ENCODE data around the gene PNPO. TPM values are rescaled to one million over a fixed set of nuclear protein-coding genes. Genes with fewer than 3 reads are reported as not detected.

The PNPO gene
- total and polyA plus RNA-seq, 2 experiments from 2014 or later, result 20.0 to 44.7 TPM

DNA sequence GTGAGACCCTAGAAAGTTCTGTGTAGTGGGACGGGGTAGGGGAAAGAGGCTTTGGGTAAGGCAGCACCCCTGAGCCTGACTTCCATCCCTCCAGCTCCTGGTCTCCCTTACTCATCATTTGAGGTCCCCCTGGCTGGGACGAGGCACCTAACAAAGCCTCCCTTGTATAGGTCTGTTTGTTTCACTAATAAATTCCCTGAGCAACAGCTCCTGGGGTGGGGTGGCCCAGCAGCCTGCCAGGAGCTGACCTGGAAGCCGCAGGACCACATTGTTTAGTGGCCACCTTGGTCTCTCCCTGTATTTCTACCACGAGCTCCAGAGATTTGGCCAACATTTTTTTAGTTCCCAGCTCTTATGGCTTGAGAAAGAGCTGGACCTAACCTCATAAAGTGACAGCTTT lies 9.1 kb downstream of the PNPO start:
- 92 to 94% methylated on average over 4 of the region's 4 CpGs for WGBS, 2 experiments (ENCODE audit: low coverage in 1 of 2, low lambda C conversion rate in 2 of 2, missing lambda C conversion rate in 2 of 2)
- H3K9me2 ChIP-seq (ENCODE audit: insufficient read depth), result no peaks in the 10 kb centered on the region
- H3K4me3 ChIP-seq, result no peak overlapping the region
- no peak for DNase-seq
- no peak for TF ChIP-seq EZH2phosphoT487 (IDR thresholded peaks at IDR 0.05; ENCODE audit: insufficient read depth, low read depth)
- no peak overlapping the region for H3K9ac ChIP-seq
- H4K20me1 ChIP-seq (ENCODE audit: insufficient read depth), result no peaks in the 10 kb centered on the region
- H3K4me2 ChIP-seq (ENCODE audit: unreplicated experiment), result no peak overlapping the region
- H3K79me2 ChIP-seq (ENCODE audit: insufficient read depth), result no peaks in the 10 kb centered on the region
- H3K36me3 ChIP-seq (ENCODE audit: low read depth), result no peaks in the 10 kb centered on the region
- no peak overlapping the region for H3K27ac ChIP-seq
- H2AFZ ChIP-seq, result no peak overlapping the region
- H3K4me1 ChIP-seq (ENCODE audit: insufficient read depth), result peaks cover 5% of the 10 kb centered on the region; the same call in 1 of the 2 replicates
- H3K27me3 ChIP-seq (replicated peaks; ENCODE audit: insufficient read depth), result no peaks in the 10 kb centered on the region
- in situ Hi-C loops (cut with MboI), result no loop called here
- H3F3A ChIP-seq (ENCODE audit: insufficient read depth), result no peaks in the 10 kb centered on the region
- H3K9me3 ChIP-seq (ENCODE audit: low read depth), result no peaks in the 10 kb centered on the region

DNA sequence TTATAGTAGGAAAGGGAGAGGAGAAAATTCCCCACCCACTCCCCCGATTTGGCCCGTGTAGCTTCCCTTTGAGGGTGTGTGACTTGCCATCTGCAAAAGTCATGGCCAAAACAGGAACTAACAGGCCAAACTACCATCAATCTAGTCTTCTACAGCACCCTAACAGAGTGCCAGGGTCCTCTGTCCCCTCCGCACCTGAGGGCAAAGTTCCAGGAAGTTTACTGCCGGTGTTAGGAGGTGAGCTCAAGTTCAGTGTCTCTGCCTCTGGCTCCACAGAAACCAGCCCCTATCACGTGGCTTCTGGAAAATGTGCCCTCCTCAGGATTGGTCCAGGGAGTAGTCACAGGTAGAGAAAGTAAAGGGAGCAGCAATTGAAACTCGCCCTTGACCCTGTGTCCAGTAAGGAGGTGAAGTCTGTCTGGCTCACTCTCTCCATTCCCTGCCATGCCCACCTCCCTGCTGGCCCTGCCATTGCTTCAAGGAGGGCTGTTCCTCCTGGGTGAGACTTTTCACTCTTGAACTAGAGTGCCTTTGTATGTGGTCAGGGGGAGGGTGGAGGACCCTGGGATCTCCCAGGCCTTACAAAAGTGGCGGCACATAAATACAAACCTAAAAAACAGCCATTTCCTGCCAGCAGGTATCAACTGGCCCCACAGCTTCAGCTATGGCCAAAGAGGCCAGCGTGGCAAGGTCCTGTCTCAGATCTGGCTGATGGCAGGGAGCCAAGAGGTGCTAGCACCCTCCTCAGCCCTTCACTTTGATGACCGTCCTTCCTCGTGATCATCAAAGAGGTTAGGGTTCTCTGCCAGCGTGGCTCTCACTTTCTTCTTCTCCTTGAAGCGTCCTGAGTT lies 11.0 kb downstream of the PNPO start:
- Histone ChIP-seq H3K9me3 (ENCODE audit: low read depth) (no peaks in the 10 kb centered on the region), H3K4me3 (no peak overlapping the region), H3K79me2 (ENCODE audit: insufficient read depth) (no peaks in the 10 kb centered on the region), H3F3A (ENCODE audit: insufficient read depth) (no peaks in the 10 kb centered on the region), H3K27me3 (replicated peaks; ENCODE audit: insufficient read depth) (no peaks in the 10 kb centered on the region), H2AFZ (no peak overlapping the region), H3K9me2 (ENCODE audit: insufficient read depth) (no peaks in the 10 kb centered on the region), H3K27ac (no peak overlapping the region), H3K36me3 (ENCODE audit: low read depth) (no peaks in the 10 kb centered on the region), H3K4me2 (ENCODE audit: unreplicated experiment) (no peak overlapping the region), H3K4me1 (ENCODE audit: insufficient read depth) (peaks cover 5% of the 10 kb centered on the region; the same call in 1 of the 2 replicates), H3K9ac (no peak overlapping the region), H4K20me1 (ENCODE audit: insufficient read depth) (no peaks in the 10 kb centered on the region)
- in situ Hi-C loops (cut with MboI), result no loop called here
- TF ChIP-seq EZH2 (IDR thresholded peaks at IDR 0.05; ENCODE audit: insufficient read depth, poor library complexity, severe bottlenecking) (no peak), EZH2phosphoT487 (IDR thresholded peaks at IDR 0.05; ENCODE audit: insufficient read depth, low read depth) (no peak)
- DNase-seq, result no peak
- WGBS, 2 experiments (ENCODE audit: low coverage in 1 of 2, low lambda C conversion rate in 2 of 2, missing lambda C conversion rate in 2 of 2), result 87 to 88% methylated on average over 12 of the region's 12 CpGs

DNA sequence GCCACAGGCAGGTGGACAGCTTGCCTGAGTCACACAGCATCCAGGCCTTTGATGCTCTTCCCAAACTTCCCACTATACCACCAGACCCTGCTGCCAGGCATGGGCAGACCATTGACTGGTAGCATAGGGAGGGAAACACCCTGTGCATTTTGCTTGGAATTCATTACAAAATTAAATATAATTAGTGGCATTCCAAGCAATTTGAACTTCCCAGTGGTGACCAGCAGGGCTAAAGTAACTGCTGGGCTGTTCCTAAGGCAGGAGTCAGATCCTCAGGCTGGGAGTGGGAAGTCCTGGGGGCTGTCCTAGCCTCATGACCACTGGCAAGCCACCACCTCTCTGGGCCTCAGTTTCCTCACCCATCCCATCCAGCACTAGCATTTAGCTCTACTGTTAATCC lies 12.5 kb downstream of the PNPO start:
- Histone ChIP-seq H3K36me3 (ENCODE audit: low read depth) (no peaks in the 10 kb centered on the region), H2AFZ (no peak overlapping the region), H3K27me3 (replicated peaks; ENCODE audit: insufficient read depth) (no peaks in the 10 kb centered on the region), H3K79me2 (ENCODE audit: insufficient read depth) (no peaks in the 10 kb centered on the region), H3K9me3 (ENCODE audit: low read depth) (no peaks in the 10 kb centered on the region), H3K4me3 (no peak overlapping the region), H3K27ac (no peak overlapping the region), H3K9me2 (ENCODE audit: insufficient read depth) (no peaks in the 10 kb centered on the region), H3K4me2 (ENCODE audit: unreplicated experiment) (no peak overlapping the region), H4K20me1 (ENCODE audit: insufficient read depth) (no peaks in the 10 kb centered on the region), H3K9ac (no peak overlapping the region), H3K4me1 (ENCODE audit: insufficient read depth) (peaks cover 5% of the 10 kb centered on the region; the same call in 1 of the 2 replicates), H3F3A (ENCODE audit: insufficient read depth) (no peaks in the 10 kb centered on the region)
- DNase-seq, result no peak
- in situ Hi-C loops (cut with MboI), result no loop called here
- TF ChIP-seq EZH2 (IDR thresholded peaks at IDR 0.05; ENCODE audit: insufficient read depth, poor library complexity, severe bottlenecking) (no peak), EZH2phosphoT487 (IDR thresholded peaks at IDR 0.05; ENCODE audit: insufficient read depth, low read depth) (no peak)

DNA sequence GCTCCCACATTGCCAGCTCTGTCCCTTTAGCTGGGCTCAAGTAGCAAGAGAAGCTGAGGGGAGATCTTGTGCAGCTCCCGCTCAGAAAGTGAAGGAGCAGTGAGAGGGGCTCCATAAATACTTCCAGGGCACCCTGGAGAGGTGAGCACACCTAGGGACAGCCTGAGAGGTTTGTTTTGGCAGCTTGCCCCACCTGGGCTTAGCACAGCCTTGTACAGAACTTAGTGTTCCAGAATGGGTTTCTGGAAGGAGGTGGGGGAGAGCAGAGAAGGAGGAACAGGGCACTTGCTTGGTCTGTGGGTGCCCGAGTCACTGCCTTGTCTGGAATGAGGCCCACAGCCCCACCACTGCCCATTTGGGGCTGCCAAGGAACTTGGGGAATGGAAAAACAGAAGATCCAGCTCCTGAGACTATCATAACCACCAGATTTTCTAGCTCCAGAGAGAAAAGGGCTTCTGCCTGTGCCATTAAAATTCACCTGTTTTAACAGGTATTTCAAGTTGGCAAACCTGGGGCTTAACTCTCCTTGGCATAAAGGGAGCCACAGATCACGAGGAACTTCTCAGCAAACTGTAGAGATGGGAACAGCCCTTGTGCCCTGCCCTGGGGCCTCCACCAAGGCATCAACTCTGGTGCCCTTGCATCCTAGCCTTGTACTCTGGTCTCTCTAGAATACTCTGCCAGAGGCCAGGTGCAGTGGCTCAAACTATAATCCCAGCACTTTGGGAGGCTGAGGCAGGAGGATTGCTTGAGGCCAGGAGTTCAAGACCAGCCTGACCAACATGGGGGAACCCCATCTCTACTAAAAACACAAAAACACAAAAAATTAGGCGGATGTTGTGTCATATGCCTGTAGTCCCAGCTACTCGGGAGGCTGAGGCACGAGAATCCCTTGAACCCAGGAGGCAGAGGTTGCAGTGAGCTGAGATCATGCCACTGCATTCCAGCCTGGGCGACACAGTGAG lies 14.4 kb downstream of the PNPO start:
- no peak overlapping the region for H3K4me3 ChIP-seq
- H3K4me2 ChIP-seq (ENCODE audit: unreplicated experiment), result no peak overlapping the region
- no peaks in the 10 kb centered on the region for H3K4me1 ChIP-seq (ENCODE audit: insufficient read depth)
- H3K9me2 ChIP-seq (ENCODE audit: insufficient read depth), result no peaks in the 10 kb centered on the region
- no peak for TF ChIP-seq EZH2phosphoT487 (IDR thresholded peaks at IDR 0.05; ENCODE audit: insufficient read depth, low read depth)
- no peak for TF ChIP-seq EZH2 (IDR thresholded peaks at IDR 0.05; ENCODE audit: insufficient read depth, poor library complexity, severe bottlenecking)
- no peaks in the 10 kb centered on the region for H3K36me3 ChIP-seq (ENCODE audit: low read depth)
- no peak overlapping the region for H2AFZ ChIP-seq
- H4K20me1 ChIP-seq (ENCODE audit: insufficient read depth), result no peaks in the 10 kb centered on the region
- H3K27me3 ChIP-seq (replicated peaks; ENCODE audit: insufficient read depth), result no peaks in the 10 kb centered on the region
- no peak overlapping the region for H3K27ac ChIP-seq
- in situ Hi-C loops (cut with MboI), result no loop called here
- DNase-seq, result no peak
- H3K79me2 ChIP-seq (ENCODE audit: insufficient read depth), result no peaks in the 10 kb centered on the region
- H3K9me3 ChIP-seq (ENCODE audit: low read depth), result no peaks in the 10 kb centered on the region
- no peaks in the 10 kb centered on the region for H3F3A ChIP-seq (ENCODE audit: insufficient read depth)
- WGBS, 2 experiments (ENCODE audit: low coverage in 1 of 2, low lambda C conversion rate in 2 of 2, missing lambda C conversion rate in 2 of 2), result 84 to 87% methylated on average over 7 of the region's 7 CpGs
- no peak overlapping the region for H3K9ac ChIP-seq
